Hepatocyte (in vitro differentiated cells): Measurements from ENCODE around the gene TUBGCP5. TPM values are rescaled to one million over a fixed set of nuclear protein-coding genes. Genes with fewer than 3 reads are reported as not detected.

ENCODE experiments used
- DNase-seq: peaks from one replicate; pipeline ENCODE4 v3.0.0-alpha.2; 2016; ENCODE audit warnings: low spot score
- H2AFZ ChIP-seq: fragments of 200-600 bp; sonication (generic); 2 replicates; pipeline ENCODE4 v1.6.0; 2016; ENCODE audit warnings: antibody characterized with exemption, mild to moderate bottlenecking
- H3K27ac ChIP-seq: fragments of 200-600 bp; sonication (generic); 2 replicates; pipeline ENCODE4 v1.5.1; 2016; ENCODE audit warnings: mild to moderate bottlenecking
- H3K27me3 ChIP-seq: fragments of 200-600 bp; sonication (generic); 2 replicates; pipeline ENCODE4 v1.6.1; 2016
- H3K36me3 ChIP-seq: fragments of 200-600 bp; sonication (generic); replicated peaks from 2 replicates; pipeline ENCODE4 v1.5.1; 2016; ENCODE audit warnings: low read depth; ENCODE audit not compliant: insufficient read depth
- H3K4me1 ChIP-seq: fragments of 200-600 bp; sonication (generic); 2 replicates; pipeline ENCODE4 v1.5.1; 2016; ENCODE audit warnings: mild to moderate bottlenecking, moderate library complexity; ENCODE audit not compliant: insufficient read depth
- H3K4me2 ChIP-seq: fragments of 200-600 bp; sonication (generic); 2 replicates; pipeline ENCODE4 v1.6.0; 2016
- H3K4me3 ChIP-seq: fragments of 200-600 bp; sonication (generic); 2 replicates; pipeline ENCODE4 v1.5.1; 2016; ENCODE audit warnings: mild to moderate bottlenecking
- H3K79me2 ChIP-seq: fragments of 200-600 bp; sonication (generic); 2 replicates; pipeline ENCODE4 v1.6.0; 2017; ENCODE audit warnings: mild to moderate bottlenecking
- H3K9me2 ChIP-seq: fragments of 200-600 bp; sonication (generic); replicated peaks from 2 replicates; pipeline ENCODE4 v1.6.0; 2017; ENCODE audit warnings: mild to moderate bottlenecking; ENCODE audit not compliant: insufficient read depth
- H3K9me3 ChIP-seq: fragments of 200-600 bp; sonication (generic); 2 replicates; pipeline ENCODE4 v1.5.1; 2016; ENCODE audit warnings: low read depth, mild to moderate bottlenecking
- H4K20me1 ChIP-seq: fragments of 200-600 bp; sonication (generic); 2 replicates; pipeline ENCODE4 v1.6.0; 2016; ENCODE audit warnings: mild to moderate bottlenecking; ENCODE audit not compliant: insufficient read depth, poor library complexity, severe bottlenecking
- CTCF ChIP-seq: fragments of 200-600 bp; sonication (generic); IDR thresholded peaks from 2 replicates; pipeline ENCODE4 v1.5.1; 2016; ENCODE audit warnings: antibody characterized with exemption, mild to moderate bottlenecking; ENCODE audit not compliant: poor library complexity
- EZH2 ChIP-seq: fragments of 200-600 bp; sonication (generic); IDR thresholded peaks from 2 replicates; pipeline ENCODE4 v1.6.1; 2016; ENCODE audit warnings: antibody characterized with exemption, mild to moderate bottlenecking, borderline replicate concordance
- EZH2phosphoT487 ChIP-seq: fragments of 200-600 bp; sonication (generic); IDR thresholded peaks from one replicate; pipeline ENCODE4 v1.6.1; 2018; ENCODE audit warnings: antibody characterized with exemption, mild to moderate bottlenecking, low read depth, moderate library complexity; ENCODE audit not compliant: unreplicated experiment, severe bottlenecking
- WGBS: methylation state at CpG from one replicate; pipeline ENCODE4 v1.1.6; 2016; ENCODE audit warnings: low lambda C conversion rate; ENCODE audit errors: missing lambda C conversion rate; 5-methylcytosine and 5-hydroxymethylcytosine counted together
- polyA plus RNA-seq: library from polyadenylated mRNA; unstranded; fragments of >200 nt; fragmentation: Nextera tagmentation; extraction: Ambion mirVana; gene quantifications from 2 replicates; pipeline ENCODE4 v1.2.1, GENCODE V29; 2016
- total RNA-seq: library from RNA; depleted of rRNA; stranded (reverse); fragments of >200 nt; gene quantifications from 2 replicates; pipeline ENCODE4 v1.2.3, GENCODE V29; 2014

TUBGCP5 gene
- total and polyA plus RNA-seq, 2 experiments from 2014 or later = 9.6 to 29.4 TPM

GRCh38 chr15:22995795-22996194, 43.6 kb downstream of the TUBGCP5 start:
- no peaks in the 10 kb centered on the region for H4K20me1 ChIP-seq
- 83% methylated on average over 7 of the region's 7 CpGs for WGBS
- H3K4me3 ChIP-seq = no peak overlapping the region
- no peak for DNase-seq
- no peaks in the 10 kb centered on the region for H3K9me2 ChIP-seq
- no peaks in the 10 kb centered on the region for H3K79me2 ChIP-seq
- no peak overlapping the region for H3K27ac ChIP-seq
- no peaks in the 10 kb centered on the region for H3K27me3 ChIP-seq
- H3K4me2 ChIP-seq = no peak overlapping the region
- no peaks in the 10 kb centered on the region for H3K36me3 ChIP-seq
- H2AFZ ChIP-seq = no peak overlapping the region
- no peaks in the 10 kb centered on the region for H3K9me3 ChIP-seq
- H3K4me1 ChIP-seq = no peaks in the 10 kb centered on the region
- TF ChIP-seq EZH2phosphoT487 = no peak
- no peak for TF ChIP-seq EZH2
- TF ChIP-seq CTCF = no peak

- H3K79me2 ChIP-seq = no peaks in the 10 kb centered on the region
- H3K4me3 ChIP-seq = no peak overlapping the region
- no peak overlapping the region for H3K4me2 ChIP-seq
- no peaks in the 10 kb centered on the region for H4K20me1 ChIP-seq
- no peak overlapping the region for H2AFZ ChIP-seq
- H3K27ac ChIP-seq = no peak overlapping the region
- no peaks in the 10 kb centered on the region for H3K9me3 ChIP-seq
- no peaks in the 10 kb centered on the region for H3K4me1 ChIP-seq
- H3K36me3 ChIP-seq = no peaks in the 10 kb centered on the region
- no peaks in the 10 kb centered on the region for H3K9me2 ChIP-seq
- no peak for DNase-seq
- no peak for TF ChIP-seq EZH2
- no peak for TF ChIP-seq EZH2phosphoT487
- TF ChIP-seq CTCF = no peak
- H3K27me3 ChIP-seq = no peaks in the 10 kb centered on the region
- whole genome bisulfite sequencing = 63% methylated on average over 5 of the region's 5 CpGs
These were observed 47.4 kb downstream of the TUBGCP5 start for GRCh38 chr15:22992024-22992326.

GRCh38 chr15:22989576-22990477, 49.5 kb downstream of the TUBGCP5 start:
- Histone ChIP-seq H3K4me3 (no peak overlapping the region), H3K9me3 (no peaks in the 10 kb centered on the region), H2AFZ (no peak overlapping the region), H3K79me2 (no peaks in the 10 kb centered on the region), H3K4me1 (no peaks in the 10 kb centered on the region), H3K4me2 (no peak overlapping the region), H3K27ac (no peak overlapping the region), H3K36me3 (no peaks in the 10 kb centered on the region), H4K20me1 (no peaks in the 10 kb centered on the region), H3K9me2 (no peaks in the 10 kb centered on the region), H3K27me3 (no peaks in the 10 kb centered on the region)
- DNase-seq = no peak
- TF ChIP-seq EZH2 = no peak
- no peak for TF ChIP-seq CTCF
- TF ChIP-seq EZH2phosphoT487 = no peak
- 66% methylated on average over 7 of the region's 7 CpGs for WGBS
